GM12878 (cell line): ENCODE measurements around the gene UBE3C. TPM values are rescaled to one million over a fixed set of nuclear protein-coding genes. Genes with fewer than 3 reads are reported as not detected.

Source experiments
- ATAC-seq: fragments of 200-7000 bp; cut with Tn5 transposase; 3 replicates; pipeline ENCODE4 v1.9.1; 2020; ENCODE audit warnings: mild to moderate bottlenecking, moderate library complexity
- BruUV-seq: library from RNA; stranded (reverse); fragments of 400-500 nt; replicated peaks from 2 replicates; lab custom pipeline; 2021; lab: Mats Ljungman, UMichigan
- CTCF ChIA-PET: fragments of 300-600 bp; sonication (Branson Sonifier 250); formaldehyde crosslinking; extraction: SDS; loops from one replicate; lab custom pipeline; 2021; ENCODE audit warnings: inconsistent platforms; lab: Yijun Ruan, JAX
- POLR2A ChIA-PET: fragments of 350-600 bp; formaldehyde crosslinking; extraction: SDS; loops from one replicate; lab custom pipeline; 2021; ENCODE audit warnings: inconsistent platforms; lab: Charles Lee
- RAD21 ChIA-PET: fragments of 300-600 bp; sonication (Branson Sonifier 250); formaldehyde crosslinking; loops from one replicate; lab custom pipeline; 2023; ENCODE audit warnings: antibody characterized with exemption; ENCODE audit not compliant: unreplicated experiment; lab: Charles Lee
- SMC1A ChIA-PET: fragments of 300-600 bp; sonication (Branson Sonifier 250); formaldehyde crosslinking; loops from one replicate; lab custom pipeline; 2023; ENCODE audit not compliant: unreplicated experiment, uncharacterized antibody; lab: Charles Lee
- DNase-seq: peaks from one replicate; pipeline ENCODE4 v3.0.0-alpha.2; 2011; ENCODE audit warnings: low read depth, low spot score
- FAIRE-seq: peaks from 3 replicates; lab custom pipeline; 2011; peaks lifted over from hg19 to GRCh38; lab: Jason Lieb, UNC
- H2AFZ ChIP-seq: 2 replicates; pipeline ENCODE4 v1.6.0; 2011; ENCODE audit warnings: low read depth, low read length, control low read depth; ENCODE audit not compliant: control insufficient read depth
- H3K27ac ChIP-seq: 2 replicates; pipeline ENCODE4 v1.5.1; 2011; ENCODE audit warnings: control low read depth; ENCODE audit not compliant: control insufficient read depth, insufficient read depth
- H3K27me3 ChIP-seq, 2 experiments: replicated peaks in 1 of 2; 2 replicates each; pipeline versions ENCODE4 v1.6.0 to v1.6.1; 2011; ENCODE audit warnings: low read length in 1 of 2; ENCODE audit not compliant: control insufficient read depth in 2 of 2, insufficient read depth in 2 of 2
- H3K36me3 ChIP-seq, 2 experiments: 2 replicates each; pipeline ENCODE4 v1.5.1; 2011; ENCODE audit warnings: low read length in 1 of 2; ENCODE audit not compliant: control insufficient read depth in 2 of 2, insufficient read depth in 2 of 2
- H3K4me1 ChIP-seq: 2 replicates; pipeline ENCODE4 v1.6.1; 2011; ENCODE audit warnings: mild to moderate bottlenecking, low read length, moderate library complexity, mixed read lengths; ENCODE audit not compliant: control insufficient read depth, insufficient read depth
- H3K4me2 ChIP-seq: 2 replicates; pipeline ENCODE4 v1.6.0; 2011; ENCODE audit warnings: control low read depth; ENCODE audit not compliant: control insufficient read depth, insufficient read depth
- H3K4me3 ChIP-seq: fragments of 200-600 bp; sonication (generic); 2 replicates; pipeline ENCODE4 v1.5.1; 2016
- H3K79me2 ChIP-seq: 2 replicates; pipeline ENCODE4 v1.6.0; 2011; ENCODE audit warnings: low read length; ENCODE audit not compliant: control insufficient read depth, insufficient read depth
- H3K9ac ChIP-seq: 2 replicates; pipeline ENCODE4 v1.8.0; 2011; ENCODE audit warnings: low read length, control low read depth, mixed read lengths; ENCODE audit not compliant: control insufficient read depth, insufficient read depth
- H3K9me3 ChIP-seq: replicated peaks from 3 replicates; pipeline ENCODE4 v1.5.1; 2011; ENCODE audit warnings: mild to moderate bottlenecking, low read length; ENCODE audit not compliant: control insufficient read depth, insufficient read depth
- H4K20me1 ChIP-seq: 2 replicates; pipeline ENCODE4 v1.6.0; 2011; ENCODE audit not compliant: control insufficient read depth, insufficient read depth
- CBFB ChIP-seq: IDR thresholded peaks from 2 replicates; pipeline ENCODE4 v1.6.1; 2016; ENCODE audit warnings: antibody characterized with exemption, low read depth
- CHD4 ChIP-seq: fragments of 200-600 bp; sonication (generic); IDR thresholded peaks from 2 replicates; pipeline ENCODE4 v1.6.1; 2016; ENCODE audit warnings: mild to moderate bottlenecking
- EGR1 ChIP-seq, 2 experiments: IDR thresholded peaks; 1 replicate in 1 of 2; 2 replicates in 1 of 2; pipeline ENCODE4 v1.6.1; 2011 to 2012; ENCODE audit warnings: low read depth in 2 of 2, low read length in 2 of 2, borderline replicate concordance in 1 of 2, mild to moderate bottlenecking in 1 of 2, moderate library complexity in 1 of 2
- EP300 ChIP-seq, 2 experiments: fragments of 150-350 bp in 1 of 2; IDR thresholded peaks; 2 replicates each; pipeline ENCODE4 v1.6.1; 2011 to 2012; ENCODE audit warnings: low read depth in 2 of 2, low read length in 2 of 2, borderline replicate concordance in 1 of 2, improper control_type of control experiment in 1 of 2, inconsistent platforms in 1 of 2; ENCODE audit not compliant: control insufficient read depth in 1 of 2
- MEF2B ChIP-seq: fragments of 450-650 bp; IDR thresholded peaks from 2 replicates; pipeline ENCODE4 v1.6.1; 2018; ENCODE audit warnings: mild to moderate bottlenecking, moderate library complexity; ENCODE audit not compliant: partially characterized antibody, poor library complexity, severe bottlenecking
- NFYB ChIP-seq: IDR thresholded peaks from 2 replicates; pipeline ENCODE4 v1.6.1; 2011; ENCODE audit warnings: low read depth, mild to moderate bottlenecking, low read length, improper control_type of control experiment, moderate library complexity; ENCODE audit not compliant: insufficient read depth
- NKRF ChIP-seq: fragments of 450-650 bp; conservative IDR thresholded peaks from 2 replicates; pipeline ENCODE4 v1.6.1; 2017; ENCODE audit warnings: mild to moderate bottlenecking, moderate library complexity
- NR2F1 ChIP-seq: fragments of 450-650 bp; conservative IDR thresholded peaks from 2 replicates; pipeline ENCODE4 v1.6.1; 2017; ENCODE audit warnings: mild to moderate bottlenecking
- SIX5 ChIP-seq: IDR thresholded peaks from 2 replicates; pipeline ENCODE4 v1.6.1; 2011; ENCODE audit warnings: mild to moderate bottlenecking, low read depth, low read length, moderate library complexity; ENCODE audit not compliant: severe bottlenecking
- SMAD5 ChIP-seq: IDR thresholded peaks from 2 replicates; pipeline ENCODE4 v1.6.1; 2016; ENCODE audit warnings: antibody characterized with exemption, low read depth
- SUZ12 ChIP-seq: fragments of 200-600 bp; sonication (generic); IDR thresholded peaks from one replicate; pipeline ENCODE4 v1.6.1; 2018; ENCODE audit warnings: antibody characterized with exemption, mild to moderate bottlenecking; ENCODE audit not compliant: unreplicated experiment
- ZZZ3 ChIP-seq: IDR thresholded peaks from 2 replicates; pipeline ENCODE4 v1.6.1; 2011; ENCODE audit warnings: low read depth; ENCODE audit not compliant: control insufficient read depth, insufficient read length
- WGBS: methylation state at CpG from one replicate; pipeline ENCODE4 v1.1.6; 2016; ENCODE audit warnings: low lambda C conversion rate; ENCODE audit not compliant: insufficient replicate concordance, insufficient coverage; ENCODE audit errors: missing lambda C conversion rate; 5-methylcytosine and 5-hydroxymethylcytosine counted together
- in situ Hi-C: fragments of 300-500 bp; cut with MboI; formaldehyde crosslinking; loops from 9 replicates; pipeline ENCODE4 v1.14.3; 2018; ENCODE audit warnings: mixed read lengths
- intact Hi-C: fragments of 100-400 bp; cut with micrococcal nuclease; formaldehyde crosslinking; loops from one replicate; pipeline ENCODE4 v1.14.2; 2022; ENCODE audit not compliant: unreplicated experiment
- polyA plus RNA-seq, 11 experiments: library from polyadenylated mRNA; depleted of rRNA in 4 of 11; unstranded in 6 of 11; stranded (reverse) in 5 of 11; fragments of >200 nt; fragmentation: Nextera tagmentation in 4 of 11; fragmentation: Illumina TruSeq in 1 of 11; extraction: Ambion mirVana in 4 of 11; extraction: Trizol in 1 of 11; gene quantifications; 1 replicate in 1 of 11; 2 replicates in 10 of 11; pipeline versions ENCODE4 v1.2.1 to v1.2.3, GENCODE V29; 2011 to 2016; ENCODE audit warnings: inconsistent platforms in 2 of 11, missing spikeins in 2 of 11, low read depth in 1 of 11
- total RNA-seq, 4 experiments: library from RNA; depleted of rRNA in 3 of 4; stranded (reverse); fragments of >200 nt in 3 of 4; fragmentation: Illumina TruSeq in 1 of 4; extraction: Trizol in 1 of 4; gene quantifications; 2 replicates each; pipeline versions ENCODE4 v1.2.1 to v1.2.3, GENCODE V29; 2013 to 2021
- TF ChIP-seq, protein P1 (sequence below): IDR thresholded peaks from 2 replicates; pipeline ENCODE4 v1.6.1; 2012; ENCODE audit warnings: low read depth, low read length, improper control_type of control experiment
- TF ChIP-seq, protein P2 (sequence below): fragments of 450-650 bp; IDR thresholded peaks from 2 replicates; pipeline ENCODE4 v1.6.1; 2017; ENCODE audit warnings: mild to moderate bottlenecking, moderate library complexity

Gene UBE3C
- total and polyA plus RNA-seq, 10 of the 15 experiments (the other 5 are each of a cell fraction or from before 2014, with no cell fraction given), result 7.9 to 65.9 (median 45.2) TPM

GRCh38 chr7:157306846-157307838 is 168.4 kb downstream of the UBE3C start:
- POLR2A ChIA-PET, result no interaction called here
- Histone ChIP-seq H3K27me3 (no peaks in the 10 kb centered on the region), H3K4me2 (no peak overlapping the region), H3K4me3 (no peak overlapping the region), H3K79me2 (no peaks in the 10 kb centered on the region), H3K27ac (no peak overlapping the region), H4K20me1 (no peaks in the 10 kb centered on the region), H2AFZ (no peak overlapping the region), H3K9ac (no peak overlapping the region), H3K9me3 (no peaks in the 10 kb centered on the region), H3K36me3 (no peaks in the 10 kb centered on the region), H3K4me1 (peaks cover 6% of the 10 kb centered on the region)
- RAD21 ChIA-PET, result no interaction called here
- no peak for ATAC-seq
- 87% methylated on average over 27 of the region's 27 CpGs for WGBS
- in situ Hi-C loops (no loop called here), intact Hi-C loops (no loop called here)
- no peak for FAIRE-seq
- CTCF ChIA-PET, result interaction anchor here (0.5 to 0.6 kb wide), 2 partner anchors 23 to 80 kb away, joined by 3 read pairs; no protein-coding TSS in a partner anchor
- no peak for DNase-seq
- no TSS peak for BruUV-seq
- SMC1A ChIA-PET, result interaction anchor here (0.6 to 1.2 kb wide), 2 partner anchors 32 to 168 kb away, joined by 3 read pairs; no protein-coding TSS in a partner anchor
- TF ChIP-seq NKRF, result no peak
- TF ChIP-seq MEF2B, result no peak
- TF ChIP-seq EGR1 (IDR thresholded peaks at IDR 0.05; ENCODE audit: borderline replicate concordance in 1 of 2, low read depth in 2 of 2, low read length in 2 of 2), result no peak
- no peak for TF ChIP-seq SUZ12
- TF ChIP-seq, protein P1, sequence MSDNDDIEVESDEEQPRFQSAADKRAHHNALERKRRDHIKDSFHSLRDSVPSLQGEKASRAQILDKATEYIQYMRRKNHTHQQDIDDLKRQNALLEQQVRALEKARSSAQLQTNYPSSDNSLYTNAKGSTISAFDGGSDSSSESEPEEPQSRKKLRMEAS, result no peak
- TF ChIP-seq ZZZ3, result no peak
- no peak for TF ChIP-seq SMAD5
- TF ChIP-seq EP300 (IDR thresholded peaks at IDR 0.05; ENCODE audit: borderline replicate concordance in 1 of 2, control insufficient read depth in 1 of 2, low read depth in 2 of 2, low read length in 2 of 2), result no peak
- no peak for TF ChIP-seq NR2F1
- no peak for TF ChIP-seq NFYB
- TF ChIP-seq, protein P2, sequence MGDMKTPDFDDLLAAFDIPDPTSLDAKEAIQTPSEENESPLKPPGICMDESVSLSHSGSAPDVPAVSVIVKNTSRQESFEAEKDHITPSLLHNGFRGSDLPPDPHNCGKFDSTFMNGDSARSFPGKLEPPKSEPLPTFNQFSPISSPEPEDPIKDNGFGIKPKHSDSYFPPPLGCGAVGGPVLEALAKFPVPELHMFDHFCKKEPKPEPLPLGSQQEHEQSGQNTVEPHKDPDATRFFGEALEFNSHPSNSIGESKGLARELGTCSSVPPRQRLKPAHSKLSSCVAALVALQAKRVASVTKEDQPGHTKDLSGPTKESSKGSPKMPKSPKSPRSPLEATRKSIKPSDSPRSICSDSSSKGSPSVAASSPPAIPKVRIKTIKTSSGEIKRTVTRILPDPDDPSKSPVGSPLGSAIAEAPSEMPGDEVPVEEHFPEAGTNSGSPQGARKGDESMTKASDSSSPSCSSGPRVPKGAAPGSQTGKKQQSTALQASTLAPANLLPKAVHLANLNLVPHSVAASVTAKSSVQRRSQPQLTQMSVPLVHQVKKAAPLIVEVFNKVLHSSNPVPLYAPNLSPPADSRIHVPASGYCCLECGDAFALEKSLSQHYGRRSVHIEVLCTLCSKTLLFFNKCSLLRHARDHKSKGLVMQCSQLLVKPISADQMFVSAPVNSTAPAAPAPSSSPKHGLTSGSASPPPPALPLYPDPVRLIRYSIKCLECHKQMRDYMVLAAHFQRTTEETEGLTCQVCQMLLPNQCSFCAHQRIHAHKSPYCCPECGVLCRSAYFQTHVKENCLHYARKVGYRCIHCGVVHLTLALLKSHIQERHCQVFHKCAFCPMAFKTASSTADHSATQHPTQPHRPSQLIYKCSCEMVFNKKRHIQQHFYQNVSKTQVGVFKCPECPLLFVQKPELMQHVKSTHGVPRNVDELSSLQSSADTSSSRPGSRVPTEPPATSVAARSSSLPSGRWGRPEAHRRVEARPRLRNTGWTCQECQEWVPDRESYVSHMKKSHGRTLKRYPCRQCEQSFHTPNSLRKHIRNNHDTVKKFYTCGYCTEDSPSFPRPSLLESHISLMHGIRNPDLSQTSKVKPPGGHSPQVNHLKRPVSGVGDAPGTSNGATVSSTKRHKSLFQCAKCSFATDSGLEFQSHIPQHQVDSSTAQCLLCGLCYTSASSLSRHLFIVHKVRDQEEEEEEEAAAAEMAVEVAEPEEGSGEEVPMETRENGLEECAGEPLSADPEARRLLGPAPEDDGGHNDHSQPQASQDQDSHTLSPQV, result no peak
- TF ChIP-seq SIX5, result no peak
- no peak for TF ChIP-seq CHD4
- TF ChIP-seq CBFB, result no peak
